ENCODE results near the gene CDH13.

GRCh38 chr16:83343935-83344366 is 717.2 kb downstream of the CDH13 start:
- no peak for TF ChIP-seq CTCF (conservative IDR thresholded peaks at IDR 0.05)
- no peak for TF ChIP-seq ZFX (IDR thresholded peaks at IDR 0.05)
